Right renal pelvis (tissue), 4 donors: Measurements from ENCODE around the gene F2RL3. TPM values are rescaled to one million over a fixed set of nuclear protein-coding genes. Genes with fewer than 3 reads are reported as not detected.

Experiments used
- DNase-seq, 4 donors: peaks; one replicate each; pipeline ENCODE4 v3.0.0-alpha.2; 2013; ENCODE audit warnings: low read depth in 4 of 4, low spot score in 3 of 4, missing footprints in 1 of 4
- polyA plus RNA-seq, 4 donors: library from polyadenylated mRNA; unstranded; fragments of 120-200 nt; gene quantifications; one replicate each; pipeline ENCODE4 v1.2.1, GENCODE V29; 2013; ENCODE audit not compliant: insufficient read length in 4 of 4

F2RL3 gene
- polyA plus RNA-seq, 4 donors: 0.82 to 1.5 (median 1.1) TPM

GRCh38 chr19:16892868-16893685 is 4.3 kb downstream of the F2RL3 start:
- DNase-seq: no peak

GRCh38 chr19:16893686-16893989 is 4.8 kb downstream of the F2RL3 start:
- no peak for DNase-seq

- DNase-seq: no peak
Measured at GRCh38 chr19:16894080-16894479, 5.3 kb downstream of the F2RL3 start.

GRCh38 chr19:16895467-16896145 is 6.8 kb downstream of the F2RL3 start:
- no peak for DNase-seq

GRCh38 chr19:16896146-16897028 is 7.6 kb downstream of the F2RL3 start:
- DNase-seq: no peak

- DNase-seq: peak; percentile 73 to 84 (median 82)
Measured at GRCh38 chr19:16897029-16897855, 8.4 kb downstream of the F2RL3 start.

GRCh38 chr19:16897856-16898161 is 9.0 kb downstream of the F2RL3 start:
- DNase-seq: no peak

- no peak for DNase-seq
Measured at GRCh38 chr19:16898361-16899015, 9.7 kb downstream of the F2RL3 start.

- DNase-seq: no peak
Measured at GRCh38 chr19:16899566-16900075, 10.8 kb downstream of the F2RL3 start.

- DNase-seq: no peak
Measured at GRCh38 chr19:16901491-16902175, 12.8 kb downstream of the F2RL3 start.

GRCh38 chr19:16902545-16902944 is 13.7 kb downstream of the F2RL3 start:
- no peak for DNase-seq

GRCh38 chr19:16903347-16903746 is 14.5 kb downstream of the F2RL3 start:
- no peak for DNase-seq

- DNase-seq: no peak
Measured at GRCh38 chr19:16904599-16904998, 15.8 kb downstream of the F2RL3 start.

- DNase-seq: no peak
Measured at GRCh38 chr19:16908759-16909158, 20.0 kb downstream of the F2RL3 start.

GRCh38 chr19:16911046-16911445 is 22.2 kb downstream of the F2RL3 start:
- no peak for DNase-seq

- no peak for DNase-seq
Measured at GRCh38 chr19:16912780-16913179, 24.0 kb downstream of the F2RL3 start.

- DNase-seq: no peak
Measured at GRCh38 chr19:16914421-16914820, 25.6 kb downstream of the F2RL3 start.

GRCh38 chr19:16915135-16915534 is 26.3 kb downstream of the F2RL3 start:
- no peak for DNase-seq

GRCh38 chr19:16915734-16916133 is 26.9 kb downstream of the F2RL3 start:
- DNase-seq: no peak
